CD14-positive monocyte (primary cell): ENCODE measurements around the gene PCBP3. TPM values are rescaled to one million over a fixed set of nuclear protein-coding genes. Genes with fewer than 3 reads are reported as not detected.

ENCODE experiments used
- DNase-seq, 3 donors: peaks; one replicate each; pipeline ENCODE4 v3.0.0-alpha.2; 2011 to 2022
- H2AFZ ChIP-seq: 2 replicates; pipeline ENCODE4 v1.6.0; 2012; ENCODE audit warnings: mild to moderate bottlenecking, low read depth, low read length, inconsistent platforms; ENCODE audit not compliant: insufficient read depth, poor library complexity, severe bottlenecking
- H3K27ac ChIP-seq, 2 donors: 1 replicate in 1 of 2; 2 replicates in 1 of 2; pipeline ENCODE4 v1.5.1; 2012 to 2013; ENCODE audit warnings: low read length in 2 of 2, control low read depth in 1 of 2, inconsistent platforms in 1 of 2, low read depth in 1 of 2, mild to moderate bottlenecking in 1 of 2
- H3K27me3 ChIP-seq, 2 donors: one replicate each; pipeline versions ENCODE4 v1.6.0 to v1.6.1; 2011 to 2013; ENCODE audit warnings: low read length in 2 of 2; ENCODE audit not compliant: control insufficient read depth in 2 of 2, insufficient read depth in 2 of 2
- H3K36me3 ChIP-seq, 2 donors: replicated peaks in 1 of 2; 1 replicate in 1 of 2; 2 replicates in 1 of 2; pipeline versions ENCODE4 v1.5.1 to v1.6.1; 2012 to 2013; ENCODE audit warnings: low read length in 2 of 2, control low read depth in 1 of 2, inconsistent platforms in 1 of 2, mild to moderate bottlenecking in 1 of 2; ENCODE audit not compliant: insufficient read depth in 2 of 2, control insufficient read depth in 1 of 2
- H3K4me1 ChIP-seq, 2 donors: 1 replicate in 1 of 2; 2 replicates in 1 of 2; pipeline versions ENCODE4 v1.5.1 to v1.6.1; 2012 to 2013; ENCODE audit warnings: low read length in 2 of 2, control low read depth in 1 of 2, inconsistent platforms in 1 of 2, mild to moderate bottlenecking in 1 of 2, moderate library complexity in 1 of 2; ENCODE audit not compliant: insufficient read depth in 2 of 2, control insufficient read depth in 1 of 2
- H3K4me2 ChIP-seq: replicated peaks from 2 replicates; pipeline ENCODE3; 2012; ENCODE audit warnings: low read length, moderate library complexity, mild to moderate bottlenecking; ENCODE audit not compliant: poor library complexity, severe bottlenecking; ENCODE audit errors: extremely low read depth
- H3K4me3 ChIP-seq, 3 experiments: fragments of 200-600 bp in 1 of 3; sonication (generic) in 1 of 3; replicated peaks in 1 of 3; 1 replicate in 2 of 3; 2 replicates in 1 of 3; pipeline ENCODE4 v1.5.1; 2011 to 2013; ENCODE audit warnings: low read length in 3 of 3, mild to moderate bottlenecking in 3 of 3, control low read depth in 2 of 3, low read depth in 2 of 3, inconsistent platforms in 1 of 3, moderate library complexity in 1 of 3
- H3K79me2 ChIP-seq: 2 replicates; pipeline ENCODE4 v1.6.0; 2012; ENCODE audit warnings: mild to moderate bottlenecking, control low read depth, inconsistent platforms, low read length, moderate library complexity; ENCODE audit not compliant: insufficient read depth
- H3K9ac ChIP-seq: 2 replicates; pipeline ENCODE4 v1.6.0; 2017; ENCODE audit warnings: low read length, mild to moderate bottlenecking; ENCODE audit not compliant: insufficient read depth, poor library complexity, severe bottlenecking
- H3K9me3 ChIP-seq, 2 donors: replicated peaks in 1 of 2; 1 replicate in 1 of 2; 2 replicates in 1 of 2; pipeline versions ENCODE4 v1.5.1 to v1.6.1; 2012 to 2013; ENCODE audit warnings: low read length in 2 of 2, control low read depth in 1 of 2; ENCODE audit not compliant: control insufficient read depth in 1 of 2, insufficient read depth in 1 of 2
- H4K20me1 ChIP-seq: 2 replicates; pipeline ENCODE4 v1.6.0; 2012; ENCODE audit warnings: mild to moderate bottlenecking, low read length, control low read depth, moderate library complexity; ENCODE audit not compliant: insufficient read depth
- H3K27ac Mint-ChIP-seq, 7 donors: one replicate each; pipeline ENCODE4 v1.8.0; 2020; ENCODE audit warnings: mild to moderate bottlenecking in 7 of 7, mixed read lengths in 7 of 7, moderate library complexity in 6 of 7, inconsistent platforms in 2 of 7
- H3K27me3 Mint-ChIP-seq, 3 donors: one replicate each; pipeline ENCODE4 v1.8.0; 2021 to 2022; ENCODE audit warnings: low read depth in 3 of 3, mild to moderate bottlenecking in 3 of 3, mixed read lengths in 3 of 3, moderate library complexity in 3 of 3, inconsistent platforms in 1 of 3
- H3K36me3 Mint-ChIP-seq, 2 donors: one replicate each; pipeline ENCODE4 v1.8.0; 2020; ENCODE audit warnings: mixed read lengths in 2 of 2, inconsistent platforms in 1 of 2, mild to moderate bottlenecking in 1 of 2
- H3K4me1 Mint-ChIP-seq: one replicate; pipeline ENCODE4 v1.8.0; 2020; ENCODE audit warnings: mild to moderate bottlenecking, mixed read lengths
- H3K4me3 Mint-ChIP-seq, 2 donors: one replicate each; pipeline ENCODE4 v1.8.0; 2020; ENCODE audit warnings: mild to moderate bottlenecking in 2 of 2, mixed read lengths in 2 of 2, moderate library complexity in 1 of 2
- H3K9me3 Mint-ChIP-seq, 7 donors: one replicate each; pipeline ENCODE4 v1.8.0; 2020 to 2022; ENCODE audit warnings: mixed read lengths in 7 of 7, mild to moderate bottlenecking in 6 of 7, moderate library complexity in 6 of 7, inconsistent platforms in 2 of 7
- WGBS: methylation state at CpG from one replicate; pipeline ENCODE4 v1.1.5; 2013; ENCODE audit warnings: missing lambda C conversion rate; ENCODE audit not compliant: insufficient coverage; 5-methylcytosine and 5-hydroxymethylcytosine counted together
- intact Hi-C, 2 donors: fragments of 100-400 bp; cut with micrococcal nuclease; formaldehyde crosslinking; loops; one replicate each; pipeline versions ENCODE4 v1.15.0 to v1.15.1; 2023
- polyA plus RNA-seq, 3 donors: library from polyadenylated mRNA; depleted of rRNA in 1 of 3; unstranded in 2 of 3; stranded (reverse) in 1 of 3; fragments of 300-500 nt in 2 of 3; fragments of >200 nt in 1 of 3; fragmentation: Illumina TruSeq in 2 of 3; gene quantifications; 1 replicate in 2 of 3; 2 replicates in 1 of 3; pipeline ENCODE4 v1.2.3, GENCODE V29; 2012 to 2021
- TF ChIP-seq, protein P1 (sequence below): fragments of 200-600 bp; IDR thresholded peaks from one replicate; pipeline ENCODE4 v1.8.0; 2022; ENCODE audit warnings: antibody characterized with exemption, mild to moderate bottlenecking

The PCBP3 gene
- polyA plus RNA-seq, 3 donors, result 0.34 to 0.49 TPM; not detected in 1

DNA sequence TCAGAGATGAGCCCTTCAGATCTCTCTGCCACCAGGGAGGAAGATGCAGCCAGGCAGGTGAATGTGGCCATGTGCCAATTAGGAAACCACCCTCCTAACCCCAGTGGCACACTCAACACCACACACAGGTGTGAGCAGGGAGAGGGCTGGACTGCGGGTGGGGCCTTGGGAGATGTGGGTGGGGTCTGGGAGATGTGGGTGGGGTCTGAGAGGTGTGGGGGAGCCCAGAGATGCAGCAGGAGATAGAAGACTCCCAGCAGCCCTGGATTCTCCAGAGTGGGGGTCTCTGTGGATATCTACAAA is 294.9 kb downstream of the PCBP3 start:
- no CpG with 5 or more reads among the region's 1 CpG for WGBS
- TF ChIP-seq, protein P1, sequence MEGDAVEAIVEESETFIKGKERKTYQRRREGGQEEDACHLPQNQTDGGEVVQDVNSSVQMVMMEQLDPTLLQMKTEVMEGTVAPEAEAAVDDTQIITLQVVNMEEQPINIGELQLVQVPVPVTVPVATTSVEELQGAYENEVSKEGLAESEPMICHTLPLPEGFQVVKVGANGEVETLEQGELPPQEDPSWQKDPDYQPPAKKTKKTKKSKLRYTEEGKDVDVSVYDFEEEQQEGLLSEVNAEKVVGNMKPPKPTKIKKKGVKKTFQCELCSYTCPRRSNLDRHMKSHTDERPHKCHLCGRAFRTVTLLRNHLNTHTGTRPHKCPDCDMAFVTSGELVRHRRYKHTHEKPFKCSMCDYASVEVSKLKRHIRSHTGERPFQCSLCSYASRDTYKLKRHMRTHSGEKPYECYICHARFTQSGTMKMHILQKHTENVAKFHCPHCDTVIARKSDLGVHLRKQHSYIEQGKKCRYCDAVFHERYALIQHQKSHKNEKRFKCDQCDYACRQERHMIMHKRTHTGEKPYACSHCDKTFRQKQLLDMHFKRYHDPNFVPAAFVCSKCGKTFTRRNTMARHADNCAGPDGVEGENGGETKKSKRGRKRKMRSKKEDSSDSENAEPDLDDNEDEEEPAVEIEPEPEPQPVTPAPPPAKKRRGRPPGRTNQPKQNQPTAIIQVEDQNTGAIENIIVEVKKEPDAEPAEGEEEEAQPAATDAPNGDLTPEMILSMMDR, result no peak
- intact Hi-C loops, result no loop called here
- Mint-ChIP-seq H3K27me3 (peaks cover 0 to 5% (median 0%) of the 10 kb centered on the region in 3 donors), H3K4me1 (no peaks in the 10 kb centered on the region), H3K36me3 (no peaks in the 10 kb centered on the region), H3K4me3 (no peak overlapping the region), H3K27ac (no peak overlapping the region), H3K9me3 (peaks cover 20 to 59% (median 28%) of the 10 kb centered on the region in 7 donors)
- Histone ChIP-seq H3K4me2 (no peak overlapping the region), H2AFZ (no peak overlapping the region), H3K4me3 (no peak overlapping the region), H3K9ac (no peak overlapping the region), H3K9me3 (peaks cover 15 to 39% of the 10 kb centered on the region in 2 donors), H4K20me1 (no peaks in the 10 kb centered on the region), H3K36me3 (no peaks in the 10 kb centered on the region), H3K27ac (no peak overlapping the region), H3K27me3 (no peaks in the 10 kb centered on the region), H3K79me2 (no peaks in the 10 kb centered on the region), H3K4me1 (no peaks in the 10 kb centered on the region)
- no peak for DNase-seq

DNA sequence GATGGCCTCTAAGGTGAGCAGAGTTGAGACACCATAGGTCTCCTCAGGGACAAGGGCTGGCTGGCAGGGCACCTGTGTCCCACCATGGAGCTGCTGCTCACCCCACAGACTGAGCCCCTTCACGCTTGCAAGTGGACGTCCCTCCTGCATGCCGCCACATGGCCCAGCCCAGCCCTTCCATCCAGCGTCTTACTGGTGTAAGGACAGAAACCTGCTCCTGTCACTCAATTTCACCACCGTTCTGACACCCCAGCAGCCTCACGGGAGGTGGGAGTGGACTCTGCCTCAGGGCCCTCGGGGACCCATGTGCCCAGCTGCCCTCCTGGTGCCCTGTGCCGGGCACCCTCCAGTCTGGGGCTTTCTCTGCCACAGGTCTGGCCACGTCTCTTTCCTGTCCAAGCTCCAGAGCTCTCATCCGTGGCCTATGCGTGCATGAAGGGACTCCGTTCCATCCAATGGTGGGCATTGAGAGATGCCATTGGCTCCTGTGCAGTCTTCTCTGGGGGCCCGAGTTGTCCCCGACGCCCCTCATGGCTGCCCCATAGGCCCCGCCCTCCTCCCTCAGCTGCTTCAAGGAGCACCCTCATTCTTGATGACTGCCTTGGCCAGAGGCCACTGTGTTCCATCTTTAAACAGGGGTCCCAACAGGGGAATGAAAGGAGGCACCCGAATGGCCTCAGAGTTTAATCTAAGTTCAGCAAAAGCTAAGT is 295.4 kb downstream of the PCBP3 start:
- peaks cover 15 to 34% of the 10 kb centered on the region in 2 donors for H3K9me3 ChIP-seq
- H3K27ac ChIP-seq, result no peak overlapping the region
- no peaks in the 10 kb centered on the region for H4K20me1 ChIP-seq
- H3K27ac Mint-ChIP-seq, result no peak overlapping the region
- no peaks in the 10 kb centered on the region for H3K4me1 Mint-ChIP-seq
- H3K9me3 Mint-ChIP-seq, result peaks cover 17 to 57% (median 23%) of the 10 kb centered on the region in 7 donors
- no peaks in the 10 kb centered on the region for H3K36me3 ChIP-seq
- H3K4me3 ChIP-seq, result no peak overlapping the region
- intact Hi-C loops, result no loop called here
- TF ChIP-seq, protein P1, result no peak
- no peaks in the 10 kb centered on the region for H3K4me1 ChIP-seq
- H3K27me3 ChIP-seq, result no peaks in the 10 kb centered on the region
- no peak overlapping the region for H3K9ac ChIP-seq
- no peak overlapping the region for H3K4me3 Mint-ChIP-seq
- H2AFZ ChIP-seq, result no peak overlapping the region
- WGBS, result 91% methylated on average over 14 of the region's 17 CpGs
- no peaks in the 10 kb centered on the region for H3K79me2 ChIP-seq
- H3K4me2 ChIP-seq, result no peak overlapping the region
- no peaks in the 10 kb centered on the region for H3K36me3 Mint-ChIP-seq
- H3K27me3 Mint-ChIP-seq, result peaks cover 0 to 6% (median 0%) of the 10 kb centered on the region in 3 donors
- DNase-seq, result no peak
